GM12874 (cell line): Measurements from ENCODE around the gene NXPE3.

ENCODE experiments used
- TF ChIP-seq, protein P1 (sequence below): IDR thresholded peaks from 2 replicates; pipeline ENCODE4 v1.5.1; 2011; ENCODE audit warnings: low read depth, mild to moderate bottlenecking, control low read depth, low read length, moderate library complexity; ENCODE audit not compliant: insufficient read depth

Gene NXPE3

DNA sequence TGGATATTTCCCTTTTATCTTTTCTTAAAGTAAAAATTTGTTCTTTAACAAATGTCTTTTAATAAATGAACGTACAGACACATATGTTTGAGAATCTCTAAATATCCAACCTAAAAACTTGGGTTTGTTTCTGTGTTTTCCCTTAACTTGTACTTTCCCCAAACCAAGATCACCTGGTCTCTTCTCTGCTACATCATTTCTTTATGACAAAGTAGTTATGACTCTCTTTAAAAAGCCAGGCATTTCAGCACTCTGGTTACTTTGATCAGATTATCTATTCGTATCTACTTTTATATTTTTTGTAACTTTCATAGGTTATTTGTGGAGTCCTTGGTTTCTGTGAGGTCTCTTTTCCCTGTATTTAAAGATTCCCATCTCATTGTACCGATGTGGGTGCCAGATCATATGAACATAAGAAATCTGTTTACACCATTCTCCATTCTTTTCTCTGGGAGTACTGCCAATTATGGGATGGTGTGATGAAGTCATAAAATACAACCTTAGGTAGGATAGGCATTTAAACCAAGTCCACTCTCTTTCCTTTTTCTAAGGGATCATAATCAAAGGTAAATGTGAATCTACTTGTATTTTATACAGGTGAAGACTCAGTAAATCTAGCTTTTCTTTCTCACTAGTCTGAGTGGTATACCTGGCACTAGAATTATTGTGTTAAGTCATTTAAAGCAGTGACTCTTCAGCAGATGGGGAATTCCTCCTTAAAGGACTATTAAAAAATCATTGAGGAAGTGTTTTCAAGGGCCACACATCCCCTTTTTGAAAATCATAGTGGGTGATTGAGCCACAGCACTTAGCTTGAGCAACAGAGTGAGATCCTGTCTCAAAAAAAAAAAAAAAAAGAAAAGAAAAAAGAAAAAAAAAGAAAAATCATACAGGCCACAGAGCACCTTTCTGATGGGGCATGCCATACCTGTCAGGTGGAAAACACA lies 57.9 kb downstream of the NXPE3 start:
- TF ChIP-seq, protein P1, sequence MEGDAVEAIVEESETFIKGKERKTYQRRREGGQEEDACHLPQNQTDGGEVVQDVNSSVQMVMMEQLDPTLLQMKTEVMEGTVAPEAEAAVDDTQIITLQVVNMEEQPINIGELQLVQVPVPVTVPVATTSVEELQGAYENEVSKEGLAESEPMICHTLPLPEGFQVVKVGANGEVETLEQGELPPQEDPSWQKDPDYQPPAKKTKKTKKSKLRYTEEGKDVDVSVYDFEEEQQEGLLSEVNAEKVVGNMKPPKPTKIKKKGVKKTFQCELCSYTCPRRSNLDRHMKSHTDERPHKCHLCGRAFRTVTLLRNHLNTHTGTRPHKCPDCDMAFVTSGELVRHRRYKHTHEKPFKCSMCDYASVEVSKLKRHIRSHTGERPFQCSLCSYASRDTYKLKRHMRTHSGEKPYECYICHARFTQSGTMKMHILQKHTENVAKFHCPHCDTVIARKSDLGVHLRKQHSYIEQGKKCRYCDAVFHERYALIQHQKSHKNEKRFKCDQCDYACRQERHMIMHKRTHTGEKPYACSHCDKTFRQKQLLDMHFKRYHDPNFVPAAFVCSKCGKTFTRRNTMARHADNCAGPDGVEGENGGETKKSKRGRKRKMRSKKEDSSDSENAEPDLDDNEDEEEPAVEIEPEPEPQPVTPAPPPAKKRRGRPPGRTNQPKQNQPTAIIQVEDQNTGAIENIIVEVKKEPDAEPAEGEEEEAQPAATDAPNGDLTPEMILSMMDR = no peak

DNA sequence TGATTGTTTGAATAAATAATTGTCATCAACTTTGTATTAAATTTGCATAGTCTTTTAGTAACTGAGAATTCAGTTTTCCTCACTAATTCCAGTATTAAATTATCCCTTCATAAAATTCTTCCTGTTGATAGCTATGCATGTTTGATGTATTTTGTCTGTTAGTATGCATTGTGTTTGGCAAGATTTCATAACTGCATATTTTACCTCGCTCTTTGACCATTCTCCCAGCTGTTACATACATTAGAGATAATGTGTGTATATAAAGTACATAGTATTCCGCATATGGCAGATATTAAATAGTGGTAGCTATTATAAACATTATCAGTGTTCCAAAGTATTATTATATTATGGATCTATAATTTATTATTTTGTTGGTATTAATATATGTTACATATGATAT lies 59.7 kb downstream of the NXPE3 start:
- TF ChIP-seq, protein P1 = no peak

DNA sequence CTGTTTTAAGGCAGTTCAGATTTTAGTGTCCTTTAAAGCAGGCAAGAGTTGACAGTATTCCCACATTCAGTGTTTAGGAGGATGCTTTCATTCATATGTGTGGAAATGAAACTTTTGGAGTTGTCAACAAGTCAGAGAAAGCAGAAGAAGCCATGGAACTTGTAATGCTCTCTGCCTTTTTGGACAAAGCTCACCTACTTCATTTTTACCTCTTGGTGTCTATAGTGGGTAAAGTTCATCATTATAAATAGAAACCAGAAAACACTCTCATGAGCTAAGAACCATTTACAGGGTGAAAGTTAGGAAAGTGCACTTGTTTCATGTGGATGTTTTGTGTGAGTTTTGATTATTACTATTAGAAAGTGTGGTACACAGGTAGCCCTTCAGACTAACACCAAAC lies 61.1 kb downstream of the NXPE3 start:
- TF ChIP-seq, protein P1 = no peak

DNA sequence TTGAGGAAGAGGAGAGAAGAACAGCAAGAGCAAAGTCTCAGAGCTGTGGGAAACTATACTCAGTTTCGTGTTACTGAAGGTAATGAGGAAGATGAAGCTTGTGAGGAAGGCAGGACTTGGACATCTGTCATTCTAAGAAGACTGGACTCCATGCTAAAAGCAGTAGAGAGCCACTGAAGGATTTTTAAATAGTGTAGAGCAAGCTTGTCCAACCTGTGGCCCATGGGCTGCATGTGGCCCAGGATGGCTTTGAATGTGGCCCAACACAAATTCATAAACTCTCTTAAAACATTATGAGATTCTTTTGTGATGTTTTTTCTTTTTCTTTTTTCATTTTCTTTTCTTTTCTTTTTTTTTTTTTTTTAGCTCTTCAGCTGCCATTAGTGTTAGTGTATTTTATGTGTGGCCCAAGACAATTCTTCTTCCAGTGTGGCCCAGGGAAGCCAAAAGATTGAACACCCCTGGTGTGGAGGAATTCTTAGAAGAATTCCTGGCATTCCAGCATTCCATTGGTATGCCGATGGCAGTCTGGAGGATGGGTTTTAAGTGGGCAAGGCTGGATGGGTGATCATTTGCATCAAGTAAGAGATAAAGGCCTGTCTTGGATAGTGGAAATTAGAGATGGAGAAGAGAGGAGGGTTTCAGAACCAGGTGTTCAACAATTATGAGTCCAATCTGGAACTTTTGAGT lies 63.4 kb downstream of the NXPE3 start:
- TF ChIP-seq, protein P1 = no peak

DNA sequence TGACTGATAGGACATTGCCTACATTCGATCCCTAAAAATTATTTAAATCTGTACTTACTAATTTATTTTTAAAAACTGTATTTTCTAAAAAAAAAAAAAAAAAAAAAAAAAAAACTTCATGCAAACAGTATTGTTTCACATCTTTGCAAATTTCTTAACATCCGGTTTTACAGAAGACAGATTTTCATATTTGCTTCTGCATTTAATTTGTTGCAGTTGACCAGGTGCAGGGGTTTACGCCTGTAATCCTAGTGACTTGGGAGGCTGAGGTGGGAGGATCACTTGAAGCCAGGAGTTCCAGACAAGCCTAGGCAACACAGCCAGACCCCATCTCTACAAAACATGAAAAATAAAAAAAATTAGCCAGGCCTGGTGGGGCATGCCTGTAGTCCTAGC lies 63.9 kb downstream of the NXPE3 start:
- TF ChIP-seq, protein P1 = no peak

DNA sequence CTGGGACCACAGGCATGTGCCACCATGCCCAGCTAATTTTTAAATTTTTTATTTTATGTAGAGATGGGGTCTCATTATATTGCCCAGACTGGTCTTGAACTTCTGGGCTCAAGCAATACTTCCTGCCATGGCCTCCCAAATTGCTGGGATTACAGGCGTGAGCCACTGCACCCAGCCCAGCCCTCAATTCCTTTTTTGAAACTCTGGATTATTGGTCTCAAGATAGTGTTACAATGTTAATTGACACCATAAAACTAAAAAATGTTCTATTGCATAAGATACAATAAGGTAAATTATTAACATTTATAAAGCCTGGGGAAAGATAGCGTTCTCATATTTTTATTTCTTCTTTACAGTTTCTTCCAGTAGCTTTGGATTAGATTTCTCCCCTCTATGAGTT lies 66.4 kb downstream of the NXPE3 start:
- TF ChIP-seq, protein P1 = no peak

DNA sequence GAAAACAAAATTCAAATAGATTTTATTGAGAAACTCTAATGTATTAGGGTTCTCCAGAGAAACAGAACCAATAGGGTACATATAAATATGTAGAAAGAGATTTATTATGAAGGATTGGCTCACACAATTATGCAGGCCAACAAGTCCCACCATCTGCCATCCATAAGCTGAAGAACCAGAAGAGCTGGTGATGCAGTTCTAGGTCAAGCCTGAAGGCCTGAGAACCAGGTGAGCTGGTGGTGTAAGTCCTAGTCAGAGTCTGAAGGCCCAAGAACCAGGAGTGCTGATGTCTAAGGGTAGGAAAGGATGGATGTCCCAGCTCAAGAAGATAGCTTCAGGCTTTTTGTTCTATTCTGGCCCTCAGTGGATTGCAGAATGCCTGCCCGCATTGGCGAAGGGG lies 67.7 kb downstream of the NXPE3 start:
- TF ChIP-seq, protein P1 = no peak
